Activated CD8-positive, alpha-beta memory T cell treated with anti-CD3 and anti-CD28 coated beads for 24 hours (primary cell): ENCODE data around the gene SFTPA2.
"Not testable (repeated sequence)": the region's sequence is repeated elsewhere in the genome, so short reads cannot be mapped to it uniquely, and the experiment has no call there.

Experiments
- DNase-seq: peaks from one replicate; pipeline ENCODE4 v3.0.0-alpha.2; 2020

Gene SFTPA2

GRCh38 chr10:79556961-79557360 is 3.2 kb downstream of the SFTPA2 start:
- DNase-seq, result not testable (repeated sequence)

GRCh38 chr10:79555354-79556309 is 4.6 kb downstream of the SFTPA2 start:
- DNase-seq, result no peak

GRCh38 chr10:79552143-79552542 is 8.1 kb downstream of the SFTPA2 start:
- DNase-seq, result no peak

- no peak for DNase-seq
These were observed 12.2 kb downstream of the SFTPA2 start for GRCh38 chr10:79547973-79548372.

- DNase-seq, result not testable (repeated sequence)
These were observed 13.1 kb downstream of the SFTPA2 start for GRCh38 chr10:79547128-79547527.

- not testable (repeated sequence) for DNase-seq
These were observed 15.1 kb downstream of the SFTPA2 start for GRCh38 chr10:79544926-79545659.

- not testable (repeated sequence) for DNase-seq
These were observed 15.8 kb downstream of the SFTPA2 start for GRCh38 chr10:79544408-79544807.

GRCh38 chr10:79542626-79543025 is 17.6 kb downstream of the SFTPA2 start:
- no peak for DNase-seq

- DNase-seq, result not testable (repeated sequence)
These were observed 19.3 kb downstream of the SFTPA2 start for GRCh38 chr10:79540930-79541329.

GRCh38 chr10:79538311-79538710 is 21.9 kb downstream of the SFTPA2 start:
- DNase-seq, result not testable (repeated sequence)

- DNase-seq, result not testable (repeated sequence)
These were observed 26.4 kb downstream of the SFTPA2 start for GRCh38 chr10:79533903-79534175.

GRCh38 chr10:79533142-79533902 is 26.9 kb downstream of the SFTPA2 start:
- not testable (repeated sequence) for DNase-seq

GRCh38 chr10:79528261-79528660 is 31.9 kb downstream of the SFTPA2 start:
- not testable (repeated sequence) for DNase-seq

GRCh38 chr10:79525049-79525710 is 35.0 kb downstream of the SFTPA2 start:
- DNase-seq, result not testable (repeated sequence)

- not testable (repeated sequence) for DNase-seq
These were observed 36.9 kb downstream of the SFTPA2 start for GRCh38 chr10:79523157-79523853.

GRCh38 chr10:79522464-79522863 is 37.7 kb downstream of the SFTPA2 start:
- not testable (repeated sequence) for DNase-seq

GRCh38 chr10:79521751-79522150 is 38.5 kb downstream of the SFTPA2 start:
- not testable (repeated sequence) for DNase-seq

GRCh38 chr10:79517567-79517966 is 42.6 kb downstream of the SFTPA2 start:
- not testable (repeated sequence) for DNase-seq

- DNase-seq, result not testable (repeated sequence)
These were observed 43.5 kb downstream of the SFTPA2 start for GRCh38 chr10:79516532-79517205.

GRCh38 chr10:79511891-79512583 is 48.2 kb downstream of the SFTPA2 start, which contains the start of gene EIF5AL1:
Gene EIF5AL1, plus strand, starts transcription at chr10:79512533. Its CDS starts 117 bp downstream, at chr10:79512650.
- not testable (repeated sequence) for DNase-seq
